ENCODE measurements around the gene KCNQ1.

KCNQ1 gene

GRCh38 chr11:2836315-2837095 is 391.7 kb downstream of the KCNQ1 start:
- no peak for DNase-seq

- peak; percentile 55 for DNase-seq
Measured at GRCh38 chr11:2837096-2837601, 392.3 kb downstream of the KCNQ1 start.

DNA sequence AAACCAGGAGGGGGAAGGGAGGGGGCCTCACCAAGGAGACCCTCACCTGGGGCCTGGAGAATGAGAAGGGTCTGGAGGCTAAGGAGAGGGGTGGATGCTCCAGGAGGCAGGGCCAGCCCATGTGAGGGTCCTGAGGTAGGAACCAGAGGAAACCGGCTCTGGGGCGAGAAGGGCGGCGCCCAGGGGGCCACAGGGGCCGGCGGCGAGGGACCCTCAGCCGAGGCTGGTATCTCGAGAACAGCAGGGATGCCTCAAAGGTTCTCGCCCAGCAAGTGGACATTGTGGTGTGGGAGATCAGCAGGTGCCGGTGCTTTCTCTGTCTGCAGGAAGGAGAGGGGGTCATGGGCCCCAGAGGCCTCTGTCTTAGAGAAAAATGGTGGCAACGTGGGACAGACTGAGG is 392.8 kb downstream of the KCNQ1 start:
- no peak for DNase-seq

DNA sequence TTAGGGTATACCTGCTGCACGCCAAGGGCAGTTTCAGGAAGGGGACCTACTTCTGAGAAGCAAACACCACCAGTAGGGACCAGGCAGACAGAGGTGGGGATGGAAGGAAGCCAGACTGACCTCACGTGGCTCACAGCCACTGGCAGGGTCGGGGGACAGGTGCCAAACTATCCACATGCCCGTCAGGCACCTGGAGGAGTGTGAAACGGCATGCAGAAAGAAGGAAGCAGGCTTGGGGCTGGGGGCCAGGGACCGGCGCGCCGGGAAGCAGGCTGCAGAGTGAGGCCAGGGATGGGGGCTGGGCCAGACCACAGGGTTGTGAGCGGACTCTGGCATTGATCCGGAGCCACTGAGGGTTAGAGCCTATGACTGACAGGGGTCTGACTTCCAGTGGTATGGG is 393.3 kb downstream of the KCNQ1 start:
- DNase-seq, result no peak

DNA sequence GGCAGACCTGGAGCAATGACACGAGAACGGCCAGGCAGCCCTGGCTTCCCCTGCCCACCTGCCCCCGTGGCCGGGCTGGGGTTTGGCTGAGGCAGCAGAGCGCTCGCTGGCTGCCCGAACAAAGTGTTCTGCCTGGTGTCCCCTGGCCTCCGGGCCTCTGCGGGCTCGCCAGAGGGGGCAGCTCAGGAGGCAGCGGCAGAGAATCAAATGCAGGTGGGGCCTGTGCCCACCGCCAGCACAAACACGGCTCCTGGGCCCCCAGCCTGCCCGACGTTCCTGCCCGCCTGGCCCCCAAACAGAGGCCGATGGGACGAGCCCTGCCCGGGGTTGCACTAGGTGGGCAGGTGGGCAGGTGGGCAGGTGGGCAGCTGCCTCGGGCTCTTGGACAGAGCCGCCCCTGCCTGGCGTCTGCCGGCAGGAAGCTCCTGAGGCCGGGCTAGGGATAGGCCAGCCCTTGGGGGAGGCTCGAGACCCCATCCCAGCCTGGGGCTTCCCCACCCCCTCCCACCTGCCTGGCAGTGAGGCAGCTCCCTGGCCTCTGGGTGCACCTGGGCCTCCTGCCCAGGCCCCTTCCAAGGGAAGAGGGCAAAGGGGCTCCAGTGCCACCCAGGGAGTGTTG is 394.0 kb downstream of the KCNQ1 start:
- DNase-seq, result no peak

- DNase-seq, result no peak
Measured at GRCh38 chr11:2839395-2839943, 394.7 kb downstream of the KCNQ1 start.

DNA sequence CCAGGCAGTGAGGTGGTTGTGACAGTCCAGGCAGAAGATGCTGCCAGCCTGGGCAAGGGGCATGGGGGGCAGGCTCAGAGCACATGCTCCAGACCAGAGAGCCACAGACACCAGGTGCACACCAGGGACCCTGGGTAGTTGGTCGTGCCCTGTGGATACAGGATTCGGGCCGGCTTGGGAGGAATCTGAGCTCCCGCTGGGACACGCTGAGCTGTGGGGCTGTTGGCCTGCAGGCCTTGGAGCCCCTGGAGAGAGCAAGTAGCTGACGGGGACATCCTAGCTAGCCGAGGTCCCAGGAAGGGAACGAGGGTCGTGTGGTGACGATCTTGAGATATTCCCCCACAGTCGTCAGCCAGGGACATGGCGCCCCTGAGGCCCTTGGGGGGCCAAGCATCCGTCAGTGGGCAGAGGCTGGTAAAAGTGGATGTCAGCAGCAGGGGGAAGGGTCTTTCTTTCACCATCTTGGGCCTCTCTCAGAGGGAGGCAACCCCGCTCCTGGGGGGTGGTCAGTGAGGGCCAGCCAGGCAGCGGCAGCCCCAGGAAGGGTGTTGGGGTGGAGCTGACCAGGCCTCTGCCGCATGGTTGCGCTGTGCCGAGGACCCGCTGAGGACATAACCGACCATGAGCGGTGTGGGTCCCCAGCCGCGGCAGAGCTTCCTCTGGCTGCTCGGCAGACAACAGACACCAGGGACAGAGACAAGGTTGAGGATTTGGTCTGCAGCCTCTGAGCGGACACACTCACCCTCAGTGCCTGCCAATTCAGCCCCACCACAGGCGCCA is 396.8 kb downstream of the KCNQ1 start:
- no peak for DNase-seq

DNA sequence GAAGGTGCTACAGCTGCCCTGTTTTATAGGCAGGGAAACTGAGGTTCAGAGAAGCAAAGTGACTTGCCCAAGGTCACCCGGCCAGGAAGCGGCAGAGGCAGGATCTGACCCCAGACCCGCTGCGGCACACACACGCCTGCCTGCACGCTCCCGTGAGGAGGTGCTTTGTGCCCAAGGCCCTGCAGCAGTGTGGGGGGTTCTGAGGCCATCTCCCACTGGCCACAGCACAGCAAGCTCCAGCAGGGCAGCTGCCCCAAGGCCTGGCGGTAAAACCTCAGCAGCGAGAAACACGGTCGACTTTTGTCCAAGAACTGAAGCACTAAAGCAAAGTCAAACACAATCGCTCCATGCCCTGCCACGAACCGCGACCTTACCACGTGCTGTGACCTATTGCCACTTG is 398.1 kb downstream of the KCNQ1 start:
- DNase-seq, result no peak

DNA sequence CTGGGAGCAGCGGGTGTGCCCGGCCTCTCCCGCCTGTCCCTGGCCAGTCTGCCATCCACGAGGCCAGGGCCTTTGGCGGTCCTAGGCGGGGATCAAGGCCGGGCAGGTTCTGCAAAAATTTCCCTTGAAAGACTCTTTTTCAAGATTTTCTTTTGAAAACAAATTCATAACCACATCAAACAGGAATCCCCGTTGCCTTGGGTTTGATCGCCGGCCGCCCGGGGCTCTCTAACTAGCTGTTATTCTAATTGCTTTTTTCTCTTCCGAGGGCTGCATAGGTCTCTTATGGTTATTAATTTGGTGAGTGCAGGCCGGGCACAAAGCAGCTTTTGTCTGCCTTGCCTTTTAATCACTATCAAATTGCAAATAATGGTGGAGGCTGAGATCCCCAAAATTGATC is 398.7 kb downstream of the KCNQ1 start:
- no peak for DNase-seq

DNA sequence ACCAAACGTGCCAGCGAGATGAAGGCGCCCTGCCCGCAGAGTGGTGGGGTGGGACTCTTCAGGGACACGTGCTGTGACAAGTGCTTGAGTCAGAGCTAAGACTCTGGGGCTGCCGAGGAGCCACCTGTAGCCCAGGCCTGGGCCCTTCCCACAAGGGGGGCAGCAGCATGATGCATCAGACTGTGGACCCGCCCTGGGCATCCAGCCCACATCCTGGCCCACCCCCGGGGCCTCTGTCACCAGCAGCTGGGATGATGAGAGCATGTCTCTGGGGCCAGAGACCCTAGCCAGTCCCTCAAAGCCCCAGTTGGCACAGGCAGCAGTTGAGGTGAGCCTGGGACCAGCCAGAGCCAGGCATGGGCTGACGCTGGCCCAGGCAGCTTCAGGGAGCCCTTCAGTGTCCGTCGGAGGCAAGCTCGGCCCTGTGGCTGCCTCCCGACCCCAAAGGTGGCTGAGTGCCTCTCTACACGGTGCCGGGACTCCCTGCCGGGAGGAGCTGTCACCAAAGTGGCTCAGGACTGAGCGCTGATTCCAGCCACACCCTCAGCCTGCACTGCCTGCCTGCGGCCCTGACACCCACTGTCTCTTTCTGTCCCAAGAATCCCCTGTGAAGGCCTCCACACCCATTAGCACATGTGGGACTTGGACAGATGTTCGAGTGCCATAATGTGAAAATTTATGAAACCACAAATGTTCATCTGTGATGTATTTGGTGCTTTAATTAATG is 399.5 kb downstream of the KCNQ1 start:
- no peak for DNase-seq

DNA sequence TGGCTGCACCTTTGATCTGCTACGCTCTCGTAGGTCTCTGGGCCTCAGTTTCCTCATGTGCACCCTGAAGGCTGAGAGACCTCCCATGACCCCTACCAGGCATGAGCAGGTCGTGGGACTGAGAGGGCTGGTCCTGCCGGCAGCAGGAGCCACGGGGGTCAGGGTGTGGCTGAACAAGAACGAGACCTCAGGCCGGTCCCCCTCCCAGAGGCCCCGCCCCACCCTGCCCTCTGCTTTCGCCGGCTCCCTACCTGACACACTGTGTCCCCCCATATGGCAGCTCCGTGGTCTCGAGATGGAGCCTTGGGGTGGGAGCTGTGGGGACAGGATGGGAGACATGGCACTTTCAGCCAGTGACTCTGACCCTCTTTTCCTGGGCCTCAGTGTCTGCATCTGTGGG is 400.2 kb downstream of the KCNQ1 start:
- no peak for DNase-seq

- no peak for DNase-seq
Measured at GRCh38 chr11:2846056-2846455, 401.2 kb downstream of the KCNQ1 start.

DNA sequence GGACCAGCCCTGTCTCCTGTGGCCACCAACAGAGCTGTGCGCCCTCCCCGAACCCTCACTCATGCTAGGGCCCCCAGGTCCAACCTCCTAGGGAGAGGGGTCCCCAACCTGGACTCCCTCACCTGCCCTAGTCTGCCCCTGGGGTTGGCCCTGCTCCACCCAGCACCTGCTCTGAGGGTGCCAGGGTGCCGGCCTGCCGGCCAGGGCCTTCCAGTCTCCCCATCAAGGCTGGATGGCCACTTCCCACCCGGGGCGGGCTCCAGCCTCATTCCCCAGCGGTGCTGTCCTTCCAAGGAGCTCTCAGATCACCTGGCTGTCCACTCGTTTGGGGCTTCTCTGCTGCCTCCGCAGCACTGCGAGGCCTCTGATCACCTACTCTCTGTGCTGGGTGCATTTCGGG is 401.7 kb downstream of the KCNQ1 start:
- DNase-seq, result no peak

DNA sequence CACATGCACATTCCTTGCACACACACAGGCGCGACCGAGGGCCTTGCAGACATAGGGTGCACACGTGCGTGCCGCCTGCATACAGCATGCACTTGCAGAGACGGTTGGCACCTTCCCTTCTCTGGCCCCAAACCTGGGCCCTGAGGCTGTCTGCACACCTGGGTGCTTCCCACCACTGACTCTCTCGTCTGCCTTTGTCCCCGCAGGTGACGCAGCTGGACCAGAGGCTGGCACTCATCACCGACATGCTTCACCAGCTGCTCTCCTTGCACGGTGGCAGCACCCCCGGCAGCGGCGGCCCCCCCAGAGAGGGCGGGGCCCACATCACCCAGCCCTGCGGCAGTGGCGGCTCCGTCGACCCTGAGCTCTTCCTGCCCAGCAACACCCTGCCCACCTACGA is 402.8 kb downstream of the KCNQ1 start:
- no peak for DNase-seq

DNA sequence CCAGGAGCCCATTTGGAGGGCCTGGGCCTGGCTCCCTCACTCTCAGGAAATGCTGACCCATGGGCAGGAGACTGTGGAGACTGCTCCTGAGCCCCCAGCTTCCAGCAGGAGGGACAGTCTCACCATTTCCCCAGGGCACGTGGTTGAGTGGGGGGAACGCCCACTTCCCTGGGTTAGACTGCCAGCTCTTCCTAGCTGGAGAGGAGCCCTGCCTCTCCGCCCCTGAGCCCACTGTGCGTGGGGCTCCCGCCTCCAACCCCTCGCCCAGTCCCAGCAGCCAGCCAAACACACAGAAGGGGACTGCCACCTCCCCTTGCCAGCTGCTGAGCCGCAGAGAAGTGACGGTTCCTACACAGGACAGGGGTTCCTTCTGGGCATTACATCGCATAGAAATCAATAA is 403.7 kb downstream of the KCNQ1 start:
- no peak for DNase-seq

DNA sequence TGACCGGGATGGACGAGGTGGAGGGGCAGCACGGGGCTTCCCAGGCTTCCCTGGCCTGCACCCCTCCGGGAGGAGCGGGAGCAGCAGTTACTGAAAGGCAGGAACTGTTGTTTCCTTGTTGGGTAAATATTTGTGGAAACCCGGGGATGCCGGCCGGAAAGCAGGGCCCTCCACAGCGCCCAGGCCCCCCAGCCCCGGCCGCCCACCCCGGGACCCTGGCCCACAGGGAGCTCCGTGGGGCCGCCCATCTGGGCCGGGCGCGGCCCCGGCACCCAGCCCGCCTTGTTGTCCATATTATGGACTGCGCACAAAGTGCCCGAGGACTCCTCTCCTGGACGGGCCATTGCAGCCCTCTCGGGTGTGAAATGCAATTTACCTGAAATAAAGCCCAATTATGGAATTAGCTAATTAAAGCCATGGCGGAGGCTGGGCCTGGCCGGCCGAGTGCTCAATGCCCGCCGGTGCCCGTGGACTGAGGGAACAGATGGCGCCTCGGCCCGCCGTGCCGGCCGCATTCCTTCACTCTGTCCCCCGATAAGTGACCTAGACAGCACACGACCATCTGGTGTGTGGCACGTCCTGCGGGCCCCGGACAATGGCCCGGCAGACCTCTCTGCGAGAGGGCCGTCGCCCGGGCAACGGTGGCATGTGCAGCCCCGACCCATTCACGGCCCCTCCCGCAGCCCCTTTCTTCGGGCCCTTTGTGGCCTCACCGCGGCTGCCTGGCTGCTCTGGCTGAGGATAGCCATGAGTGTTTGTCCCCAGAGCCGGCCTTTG is 405.4 kb downstream of the KCNQ1 start:
- DNase-seq, result no peak

- DNase-seq, result no peak
Measured at GRCh38 chr11:2853401-2853800, 408.6 kb downstream of the KCNQ1 start.

GRCh38 chr11:2853997-2854560 is 409.3 kb downstream of the KCNQ1 start:
- DNase-seq, result no peak

- no peak for DNase-seq
Measured at GRCh38 chr11:2855162-2855561, 410.4 kb downstream of the KCNQ1 start.

DNA sequence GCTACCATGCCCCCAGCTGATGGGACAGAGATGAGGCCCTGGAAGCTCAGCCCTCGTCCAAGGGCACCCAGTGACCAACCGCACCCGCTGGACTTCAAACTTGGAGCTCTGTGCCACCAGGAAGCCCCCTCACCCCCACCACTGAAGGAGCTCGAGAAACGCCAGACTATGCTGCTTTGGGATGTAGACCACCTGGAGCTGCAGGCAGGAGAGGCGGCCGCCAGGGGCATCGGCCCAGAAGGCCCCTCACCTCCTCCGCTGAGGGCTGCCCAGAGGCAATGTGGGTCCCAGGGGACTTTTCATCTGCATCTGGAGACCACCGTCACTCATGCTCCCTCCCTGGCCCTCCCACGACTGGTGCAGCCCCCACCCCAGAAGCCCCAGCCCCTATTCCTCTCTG is 412.5 kb downstream of the KCNQ1 start:
- no peak for DNase-seq

- DNase-seq, result no peak
Measured at GRCh38 chr11:2857918-2858317, 413.1 kb downstream of the KCNQ1 start.
